ENCODE results near the gene TMEM132D. TPM values are rescaled to one million over a fixed set of nuclear protein-coding genes. Genes with fewer than 3 reads are reported as not detected.

TMEM132D gene
- total RNA-seq, 4 donors from 2014 or later = 0.17 TPM; not detected in 3

DNA sequence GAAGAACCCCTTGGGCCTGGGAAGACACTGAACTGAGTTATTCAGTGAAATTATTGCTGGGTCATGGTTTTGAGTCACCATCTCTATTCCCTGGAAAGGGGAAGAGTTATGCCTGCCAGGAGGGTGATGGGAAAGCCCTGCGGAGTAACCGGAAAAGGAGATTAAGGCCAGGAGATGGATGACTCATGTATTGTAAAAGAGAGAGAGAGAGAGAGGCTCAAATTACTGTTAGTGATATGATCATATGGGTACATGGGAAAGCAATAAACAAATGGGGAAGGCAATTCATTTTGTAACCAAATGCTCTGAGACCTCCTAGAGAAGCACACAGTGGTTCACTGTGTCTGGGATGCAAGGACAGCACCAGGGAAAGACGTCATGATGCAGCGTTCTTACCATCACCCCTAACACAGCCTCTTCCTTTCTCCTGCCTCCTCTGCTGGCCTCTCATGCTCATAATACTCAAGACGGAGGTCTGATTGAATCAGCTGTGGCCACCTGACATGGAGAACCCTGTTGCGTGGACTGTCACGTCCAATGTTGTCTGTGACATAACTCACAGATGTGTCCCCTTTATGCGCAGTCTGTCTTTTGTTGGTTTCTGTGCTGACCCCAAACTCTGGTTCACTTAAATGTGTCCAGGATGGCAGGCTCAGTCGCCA lies 243.7 kb downstream of the TMEM132D start:
- intact Hi-C loops (cut with DNase I) = no loop called here
- H3K36me3 ChIP-seq = no peaks in the 10 kb centered on the region
- peaks cover 0 to 7% (median 0%) of the 10 kb centered on the region in 4 donors for H3K27me3 ChIP-seq
- no peaks in the 10 kb centered on the region for H3K4me1 ChIP-seq
- no peaks in the 10 kb centered on the region for H3K9me3 ChIP-seq
- no peak for DNase-seq (ENCODE audit: extremely low spot score)
- no peak overlapping the region for H3K4me3 ChIP-seq
- WGBS = 74% methylated on average over 9 of the region's 9 CpGs
- no peak overlapping the region for H3K27ac ChIP-seq (replicated peaks in 1 of 4)
- TF ChIP-seq EP300 (IDR thresholded peaks at IDR 0.05) (no peak), POLR2AphosphoS5 (IDR thresholded peaks at IDR 0.05) (no peak), CTCF (IDR thresholded peaks at IDR 0.05) (no peak), POLR2A (IDR thresholded peaks at IDR 0.05; ENCODE audit: low read depth) (no peak)

GRCh38 chr12:129657179-129657578 lies 246.6 kb downstream of the TMEM132D start:
- Histone ChIP-seq H3K9me3 (peaks cover 0 to 6% (median 0%) of the 10 kb centered on the region in 4 donors), H3K4me1 (no peaks in the 10 kb centered on the region), H3K27ac (replicated peaks in 1 of 4) (no peak overlapping the region), H3K27me3 (peaks cover 0 to 14% (median 0%) of the 10 kb centered on the region in 4 donors), H3K36me3 (no peaks in the 10 kb centered on the region), H3K4me3 (no peak overlapping the region)
- TF ChIP-seq CTCF (IDR thresholded peaks at IDR 0.05) (no peak), POLR2A (IDR thresholded peaks at IDR 0.05; ENCODE audit: low read depth) (no peak), POLR2AphosphoS5 (IDR thresholded peaks at IDR 0.05) (no peak), EP300 (IDR thresholded peaks at IDR 0.05) (no peak)
- WGBS = 30% methylated on average over 4 of the region's 4 CpGs
- no peak for DNase-seq (ENCODE audit: extremely low spot score)
- intact Hi-C loops (cut with DNase I) = no loop called here

DNA sequence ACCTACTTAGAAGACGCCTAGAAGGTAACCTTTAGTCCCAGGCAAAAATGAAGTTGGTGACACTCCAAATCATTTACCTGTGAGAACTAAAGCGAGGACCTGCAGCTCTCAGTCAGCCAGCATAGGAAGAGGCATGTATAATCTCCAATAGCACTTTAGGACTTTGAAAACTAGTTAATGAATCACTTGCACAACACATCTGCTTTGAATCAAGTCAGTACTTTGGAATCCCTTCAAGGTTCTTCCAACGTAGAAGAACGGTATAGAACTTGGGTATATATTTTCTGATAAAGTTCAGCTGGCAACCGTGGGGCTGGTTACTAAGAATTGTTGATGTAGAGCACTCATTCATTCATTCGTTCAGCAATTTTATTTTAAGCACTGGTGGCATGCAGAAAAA lies 251.9 kb downstream of the TMEM132D start:
- no peak overlapping the region for H3K27ac ChIP-seq (replicated peaks in 1 of 4)
- peaks cover 0 to 11% (median 0%) of the 10 kb centered on the region in 4 donors for H3K9me3 ChIP-seq
- no peak overlapping the region for H3K4me3 ChIP-seq
- WGBS = 61% methylated on average over 6 of the region's 6 CpGs
- no peak for DNase-seq (ENCODE audit: extremely low spot score)
- H3K4me1 ChIP-seq = no peaks in the 10 kb centered on the region
- peaks cover 0 to 14% (median 0%) of the 10 kb centered on the region in 4 donors for H3K27me3 ChIP-seq
- intact Hi-C loops (cut with DNase I) = no loop called here
- TF ChIP-seq EP300 (IDR thresholded peaks at IDR 0.05) (no peak), CTCF (IDR thresholded peaks at IDR 0.05) (no peak), POLR2A (IDR thresholded peaks at IDR 0.05; ENCODE audit: low read depth) (no peak), POLR2AphosphoS5 (IDR thresholded peaks at IDR 0.05) (no peak)
- no peaks in the 10 kb centered on the region for H3K36me3 ChIP-seq

DNA sequence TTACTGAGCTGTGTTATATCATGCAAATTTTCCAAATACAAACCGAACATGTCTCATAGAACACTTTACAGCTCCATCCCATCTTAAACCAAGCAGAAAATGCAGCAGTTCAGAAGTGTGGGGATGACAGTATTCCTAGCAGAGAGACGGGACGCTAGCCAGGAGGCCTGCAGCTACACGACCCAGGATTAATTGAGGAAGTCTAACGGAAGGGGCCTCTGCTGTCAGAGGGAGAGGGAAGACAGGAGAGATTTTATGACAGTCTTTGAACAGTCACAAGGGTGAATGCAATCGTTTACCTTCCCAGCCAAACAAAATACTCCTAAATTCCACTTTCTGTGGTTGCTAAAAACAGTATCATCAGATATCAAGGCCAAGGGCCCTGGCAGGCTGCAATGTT lies 261.9 kb downstream of the TMEM132D start:
- Histone ChIP-seq H3K4me3 (no peak overlapping the region), H3K27ac (replicated peaks in 1 of 4) (no peak overlapping the region), H3K27me3 (no peaks in the 10 kb centered on the region), H3K9me3 (no peaks in the 10 kb centered on the region), H3K36me3 (no peaks in the 10 kb centered on the region), H3K4me1 (peaks cover 0 to 9% (median 4%) of the 10 kb centered on the region in 4 donors)
- WGBS = 11% methylated on average over 6 of the region's 6 CpGs
- DNase-seq (ENCODE audit: extremely low spot score) = no peak
- TF ChIP-seq EP300 (IDR thresholded peaks at IDR 0.05) = no peak
- no peak for TF ChIP-seq POLR2A (IDR thresholded peaks at IDR 0.05; ENCODE audit: low read depth)
- no peak for TF ChIP-seq CTCF (IDR thresholded peaks at IDR 0.05)
- TF ChIP-seq POLR2AphosphoS5 (IDR thresholded peaks at IDR 0.05) = no peak
- intact Hi-C loops (cut with DNase I) = no loop called here
